Neural progenitor cell (in vitro differentiated cells): ENCODE results near the gene PLEKHG7. TPM values are rescaled to one million over a fixed set of nuclear protein-coding genes. Genes with fewer than 3 reads are reported as not detected.
"Not testable (repeated sequence)": the region's sequence is repeated elsewhere in the genome, so short reads cannot be mapped to it uniquely, and the experiment has no call there.

Source experiments
- DNase-seq: peaks from one replicate; pipeline ENCODE4 v3.0.0-alpha.2; 2016; ENCODE audit warnings: low spot score
- H2AFZ ChIP-seq: fragments of 200-600 bp; sonication (generic); replicated peaks from 2 replicates; pipeline ENCODE4 v1.6.1; 2016; ENCODE audit warnings: antibody characterized with exemption
- H3F3A ChIP-seq: fragments of 200-600 bp; sonication (generic); 2 replicates; pipeline ENCODE4 v1.6.1; 2016; ENCODE audit warnings: antibody characterized with exemption, low read depth
- H3K27ac ChIP-seq: fragments of 200-600 bp; sonication (generic); 2 replicates; pipeline ENCODE4 v1.5.1; 2016; ENCODE audit warnings: mild to moderate bottlenecking
- H3K27me3 ChIP-seq: fragments of 200-600 bp; sonication (generic); 2 replicates; pipeline ENCODE4 v1.6.1; 2016; ENCODE audit warnings: mild to moderate bottlenecking, moderate library complexity
- H3K36me3 ChIP-seq: fragments of 200-600 bp; sonication (generic); 2 replicates; pipeline ENCODE4 v1.5.1; 2016
- H3K4me1 ChIP-seq: fragments of 200-600 bp; sonication (generic); 2 replicates; pipeline ENCODE4 v1.6.1; 2016; ENCODE audit warnings: mixed run types
- H3K4me2 ChIP-seq: fragments of 200-600 bp; sonication (generic); 2 replicates; pipeline ENCODE4 v1.6.1; 2016
- H3K4me3 ChIP-seq: fragments of 200-600 bp; sonication (generic); 2 replicates; pipeline ENCODE4 v1.5.1; 2016
- H3K79me2 ChIP-seq: fragments of 200-600 bp; sonication (generic); 2 replicates; pipeline ENCODE4 v1.6.1; 2016; ENCODE audit warnings: low read depth
- H3K9ac ChIP-seq: fragments of 200-600 bp; sonication (generic); 2 replicates; pipeline ENCODE4 v1.6.1; 2016
- H3K9me3 ChIP-seq: fragments of 200-600 bp; sonication (generic); 2 replicates; pipeline ENCODE4 v1.5.1; 2016; ENCODE audit warnings: low read depth
- H4K20me1 ChIP-seq: fragments of 200-600 bp; sonication (generic); 2 replicates; pipeline ENCODE4 v1.6.1; 2016; ENCODE audit warnings: low read depth
- H3K27ac Mint-ChIP-seq: 3 replicates; pipeline ENCODE4 v1.8.0; 2021; ENCODE audit warnings: mixed read lengths
- H3K27me3 Mint-ChIP-seq: 2 replicates; pipeline ENCODE4 v1.8.0; 2022; ENCODE audit warnings: low read depth, mild to moderate bottlenecking, inconsistent platforms, moderate library complexity, mixed read lengths; ENCODE audit not compliant: insufficient read depth
- H3K36me3 Mint-ChIP-seq: 3 replicates; pipeline ENCODE4 v1.8.0; 2021; ENCODE audit warnings: mixed read lengths
- H3K4me1 Mint-ChIP-seq: 3 replicates; pipeline ENCODE4 v1.8.0; 2021; ENCODE audit warnings: mixed read lengths
- H3K4me3 Mint-ChIP-seq: 3 replicates; pipeline ENCODE4 v1.8.0; 2021; ENCODE audit warnings: mild to moderate bottlenecking, moderate library complexity, mixed read lengths
- H3K9me3 Mint-ChIP-seq: 3 replicates; pipeline ENCODE4 v1.8.0; 2020; ENCODE audit warnings: mixed read lengths
- CTCF ChIP-seq: fragments of 200-600 bp; sonication (generic); IDR thresholded peaks from 2 replicates; pipeline ENCODE4 v1.5.1; 2017; ENCODE audit warnings: antibody characterized with exemption, mild to moderate bottlenecking
- EZH2 ChIP-seq: fragments of 200-600 bp; sonication (generic); IDR thresholded peaks from 2 replicates; pipeline ENCODE4 v1.6.1; 2017; ENCODE audit warnings: antibody characterized with exemption, mild to moderate bottlenecking, moderate library complexity
- EZH2phosphoT487 ChIP-seq: fragments of 200-600 bp; sonication (generic); IDR thresholded peaks from 2 replicates; pipeline ENCODE4 v1.6.1; 2017; ENCODE audit warnings: antibody characterized with exemption
- total RNA-seq: library from RNA; depleted of rRNA; stranded (reverse); fragments of >200 nt; gene quantifications from 2 replicates; pipeline ENCODE4 v1.2.3, GENCODE V29; 2015; ENCODE audit warnings: low replicate concordance

PLEKHG7 gene
- total RNA-seq, 1 donor from 2014 or later: not detected

DNA sequence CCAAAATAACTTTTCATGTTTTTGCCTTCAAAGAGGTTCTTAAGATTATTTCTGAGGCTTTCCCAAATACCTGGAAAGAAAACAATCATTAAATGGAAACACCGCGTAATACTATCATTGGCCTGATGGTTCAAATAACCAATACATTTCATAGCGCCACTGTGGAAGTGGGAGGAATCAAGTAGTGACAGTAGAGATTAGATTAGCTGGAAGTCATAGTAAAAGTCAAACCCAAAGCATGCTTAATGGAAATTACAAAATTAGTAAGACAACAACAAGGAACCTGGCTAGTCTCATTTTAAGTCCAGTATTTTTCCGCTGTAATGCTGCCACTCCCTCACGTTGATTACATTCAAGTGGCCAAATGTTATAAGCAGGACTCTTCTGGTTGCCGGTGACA lies 41.5 kb upstream of the PLEKHG7 start:
- H3K27me3 Mint-ChIP-seq: peaks cover 2% of the 10 kb centered on the region
- TF ChIP-seq EZH2: no peak
- TF ChIP-seq CTCF: no peak
- TF ChIP-seq EZH2phosphoT487: no peak

DNA sequence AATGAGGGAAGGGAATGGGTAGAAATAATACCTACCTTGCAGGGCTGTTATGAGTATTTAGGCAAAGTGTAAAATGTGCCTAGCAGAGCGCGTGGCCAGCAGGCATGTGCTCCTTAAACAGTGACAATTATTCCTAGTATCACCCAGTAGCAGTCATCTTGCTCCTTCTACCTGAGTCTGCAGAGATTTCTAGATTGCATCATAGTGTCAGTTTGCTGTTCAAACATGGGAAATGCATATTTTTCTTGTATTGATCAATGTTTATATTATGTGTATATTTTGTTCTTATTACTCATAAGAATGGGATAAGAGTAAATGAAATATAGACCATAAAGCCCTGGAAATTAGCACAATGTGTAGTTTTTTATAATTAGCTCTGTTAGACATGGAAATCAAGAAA lies 37.3 kb upstream of the PLEKHG7 start:
- no peaks in the 10 kb centered on the region for H3K4me1 ChIP-seq
- TF ChIP-seq EZH2: no peak
- no peak for TF ChIP-seq CTCF
- no peak for TF ChIP-seq EZH2phosphoT487
- H3K9me3 ChIP-seq: no peaks in the 10 kb centered on the region
- H3K4me3 ChIP-seq: no peak overlapping the region
- H3K36me3 Mint-ChIP-seq: no peaks in the 10 kb centered on the region
- no peaks in the 10 kb centered on the region for H3K79me2 ChIP-seq
- DNase-seq: no peak
- no peak overlapping the region for H3K27ac Mint-ChIP-seq
- H3K36me3 ChIP-seq: no peaks in the 10 kb centered on the region
- H3K27me3 Mint-ChIP-seq: peaks cover 6% of the 10 kb centered on the region
- no peak overlapping the region for H3K4me2 ChIP-seq
- no peak overlapping the region for H3K9ac ChIP-seq
- no peaks in the 10 kb centered on the region for H4K20me1 ChIP-seq
- no peaks in the 10 kb centered on the region for H3F3A ChIP-seq
- H3K9me3 Mint-ChIP-seq: peaks cover 2% of the 10 kb centered on the region
- H3K4me3 Mint-ChIP-seq: no peak overlapping the region
- H3K27ac ChIP-seq: no peak overlapping the region
- no peak overlapping the region for H2AFZ ChIP-seq
- no peaks in the 10 kb centered on the region for H3K4me1 Mint-ChIP-seq
- no peaks in the 10 kb centered on the region for H3K27me3 ChIP-seq

More for the DNA sequence above, 41.5 kb upstream of the PLEKHG7 start:
- Histone ChIP-seq H4K20me1 (no peaks in the 10 kb centered on the region), H3K27me3 (no peaks in the 10 kb centered on the region), H3K4me3 (no peak overlapping the region), H3K9me3 (no peaks in the 10 kb centered on the region), H3K27ac (no peak overlapping the region), H2AFZ (no peak overlapping the region), H3K36me3 (no peaks in the 10 kb centered on the region), H3K9ac (no peak overlapping the region), H3K4me2 (no peak overlapping the region), H3K4me1 (no peaks in the 10 kb centered on the region), H3K79me2 (no peaks in the 10 kb centered on the region), H3F3A (no peaks in the 10 kb centered on the region)
- Mint-ChIP-seq H3K4me1 (no peaks in the 10 kb centered on the region), H3K4me3 (no peak overlapping the region), H3K27ac (no peak overlapping the region), H3K9me3 (peaks cover 2% of the 10 kb centered on the region), H3K36me3 (no peaks in the 10 kb centered on the region)
- no peak for DNase-seq

DNA sequence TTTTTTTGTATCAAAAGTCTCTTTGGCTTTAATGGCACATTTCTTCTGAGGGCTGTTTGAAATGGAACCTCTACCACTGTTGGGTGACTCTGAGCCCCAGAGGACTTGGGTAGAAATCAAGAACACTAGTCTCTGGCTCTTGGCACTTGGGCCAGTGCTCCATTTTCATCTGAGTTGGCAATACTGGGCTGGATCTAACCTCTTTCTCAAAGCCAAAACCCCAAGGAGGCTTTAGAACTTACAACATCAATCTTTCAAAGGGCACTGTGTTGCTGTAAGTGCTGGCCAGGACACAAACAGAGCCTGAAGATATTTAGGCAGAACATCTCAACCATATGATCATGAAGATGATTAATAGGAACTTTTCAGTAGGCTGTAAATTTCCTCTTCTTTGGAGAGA lies 34.0 kb upstream of the PLEKHG7 start:
- Histone ChIP-seq H3F3A (no peaks in the 10 kb centered on the region), H3K4me2 (no peak overlapping the region), H4K20me1 (no peaks in the 10 kb centered on the region), H2AFZ (no peak overlapping the region), H3K27me3 (no peaks in the 10 kb centered on the region), H3K9ac (no peak overlapping the region), H3K79me2 (no peaks in the 10 kb centered on the region), H3K4me1 (no peaks in the 10 kb centered on the region), H3K4me3 (no peak overlapping the region), H3K27ac (no peak overlapping the region), H3K36me3 (no peaks in the 10 kb centered on the region), H3K9me3 (no peaks in the 10 kb centered on the region)
- TF ChIP-seq EZH2phosphoT487 (no peak), CTCF (no peak), EZH2 (no peak)
- H3K4me3 Mint-ChIP-seq: no peak overlapping the region
- DNase-seq: no peak
- no peaks in the 10 kb centered on the region for H3K36me3 Mint-ChIP-seq
- no peak overlapping the region for H3K27ac Mint-ChIP-seq
- peaks cover 4% of the 10 kb centered on the region for H3K27me3 Mint-ChIP-seq
- peaks cover 2% of the 10 kb centered on the region for H3K9me3 Mint-ChIP-seq
- no peaks in the 10 kb centered on the region for H3K4me1 Mint-ChIP-seq

- H2AFZ ChIP-seq, H3K79me2 ChIP-seq, H3K27ac Mint-ChIP-seq, H3K36me3 ChIP-seq, H4K20me1 ChIP-seq, H3K36me3 Mint-ChIP-seq, H3K4me2 ChIP-seq, H3F3A ChIP-seq, H3K4me3 ChIP-seq, H3K4me1 Mint-ChIP-seq, H3K27ac ChIP-seq, H3K27me3 Mint-ChIP-seq, H3K4me1 ChIP-seq, H3K4me3 Mint-ChIP-seq, DNase-seq, H3K27me3 ChIP-seq, H3K9me3 Mint-ChIP-seq, H3K9ac ChIP-seq, H3K9me3 ChIP-seq: not testable (repeated sequence)
Measured at GRCh38 chr12:92671524-92671923, 31.3 kb upstream of the PLEKHG7 start.
